ENCODE measurements around the gene SIRT3. TPM values are rescaled to one million over a fixed set of nuclear protein-coding genes. Genes with fewer than 3 reads are reported as not detected.

SIRT3 gene
- total RNA-seq, 1 experiment from 2014 or later, result 13.9 TPM

- Histone ChIP-seq H3K79me1 (ENCODE audit: insufficient read depth, low read depth, low read length, poor library complexity, severe bottlenecking) (no peaks in the 10 kb centered on the region), H4K5ac (ENCODE audit: insufficient read length, low read depth, low read length) (no peak overlapping the region), H3K23ac (ENCODE audit: insufficient read length, low read depth, low read length) (no peak overlapping the region), H3K9me3 (ENCODE audit: control insufficient read depth, low read depth, low read length) (no peaks in the 10 kb centered on the region), H3K4ac (ENCODE audit: low read depth, low read length) (no peak overlapping the region), H2BK12ac (ENCODE audit: insufficient read length, low read depth, low read length) (no peak overlapping the region), H3K14ac (ENCODE audit: insufficient read depth, low read length) (no peak overlapping the region), H2AFZ (ENCODE audit: low read length) (no peak overlapping the region), H4K8ac (replicated peaks; ENCODE audit: insufficient read length, low read depth, low read length) (no peak overlapping the region), H3K23me2 (ENCODE audit: insufficient read length, low read depth, low read length, poor library complexity, severe bottlenecking) (no peaks in the 10 kb centered on the region), H4K91ac (ENCODE audit: insufficient read length, low read depth, low read length) (no peak overlapping the region), H3K18ac (ENCODE audit: insufficient read length, low read depth, low read length) (no peak overlapping the region), H4K20me1 (ENCODE audit: control insufficient read depth, insufficient read depth, insufficient read length) (no peaks in the 10 kb centered on the region), H3K9ac (ENCODE audit: extremely low read depth, insufficient read length, low read length) (no peak overlapping the region), H3K27ac (ENCODE audit: insufficient read length, low read depth, low read length) (no peak overlapping the region), H3T11ph (ENCODE audit: low read length) (no peak overlapping the region), H2BK5ac (ENCODE audit: insufficient read length, low read length) (no peak overlapping the region), H3K27me3 (ENCODE audit: insufficient read depth, low read length) (no peaks in the 10 kb centered on the region), H3K4me2 (ENCODE audit: insufficient read depth, insufficient read length, low read length) (no peak overlapping the region), H2BK20ac (ENCODE audit: low read depth, low read length, poor library complexity, severe bottlenecking) (no peak overlapping the region), H2BK15ac (ENCODE audit: low read depth, low read length) (no peak overlapping the region), H3K4me1 (ENCODE audit: insufficient read depth, low read length) (peaks cover 6% of the 10 kb centered on the region), H2AK5ac (ENCODE audit: insufficient read length, low read length) (no peak overlapping the region), H3K56ac (ENCODE audit: insufficient read length, low read depth, low read length) (no peak overlapping the region), H3K79me2 (ENCODE audit: insufficient read depth, low read length) (no peaks in the 10 kb centered on the region), H2BK120ac (ENCODE audit: low read depth, low read length, poor library complexity, severe bottlenecking) (no peak overlapping the region)
- no peak for TF ChIP-seq CTCF (conservative IDR thresholded peaks at IDR 0.05)
- peaks cover 34 to 42% of the 10 kb centered on the region in 2 experiments for H3K4me1 Mint-ChIP-seq
- no peak overlapping the region for H3K27ac Mint-ChIP-seq
- WGBS (ENCODE audit: extremely low coverage, insufficient read length, low lambda C conversion rate), result no CpG with 5 or more reads among the region's 22 CpGs
- no peak overlapping the region for H3K4me3 Mint-ChIP-seq
- peaks cover 11% of the 10 kb centered on the region for H3K27me3 Mint-ChIP-seq (ENCODE audit: low read depth)
- DNase-seq, result peak; percentile 20
- peaks cover 8% of the 10 kb centered on the region in 2 experiments; a peak in 4 of 5 replicates for H3K9me3 Mint-ChIP-seq
- no peaks in the 10 kb centered on the region; a peak in 1 of 7 replicates for H3K36me3 Mint-ChIP-seq (ENCODE audit: insufficient read depth in 1 of 3, low read depth in 3 of 3)
Measured at GRCh38 chr11:272195-272930, 36.2 kb upstream of the SIRT3 start.

Measured in H9 (cell line).